Measurements from ENCODE around the gene CHRD.

Gene CHRD

GRCh38 chr3:184347321-184348056 lies 32.4 kb upstream of the CHRD start:
- DNase-seq, result no peak

GRCh38 chr3:184348057-184348382 lies 31.8 kb upstream of the CHRD start:
- no peak for DNase-seq

GRCh38 chr3:184349563-184350470 lies 30.0 kb upstream of the CHRD start:
- DNase-seq, result no peak

GRCh38 chr3:184350618-184351017 lies 29.2 kb upstream of the CHRD start:
- no peak for DNase-seq

GRCh38 chr3:184351511-184352148 lies 28.2 kb upstream of the CHRD start:
- no peak for DNase-seq

- no peak for DNase-seq
These were observed 27.6 kb upstream of the CHRD start for GRCh38 chr3:184352149-184352785.

- no peak for DNase-seq
These were observed 26.8 kb upstream of the CHRD start for GRCh38 chr3:184352897-184353545.

- DNase-seq, result no peak
These were observed 26.3 kb upstream of the CHRD start for GRCh38 chr3:184353546-184353941.

GRCh38 chr3:184354121-184354728 lies 25.6 kb upstream of the CHRD start:
- DNase-seq, result no peak

GRCh38 chr3:184354754-184355153 lies 25.1 kb upstream of the CHRD start:
- DNase-seq, result no peak

GRCh38 chr3:184355261-184356040 lies 24.4 kb upstream of the CHRD start:
- DNase-seq, result no peak

- DNase-seq, result no peak
These were observed 22.4 kb upstream of the CHRD start for GRCh38 chr3:184357248-184358123.

- no peak for DNase-seq
These were observed 21.6 kb upstream of the CHRD start for GRCh38 chr3:184358124-184358767.

GRCh38 chr3:184358921-184359350 lies 20.9 kb upstream of the CHRD start:
- DNase-seq, result no peak

GRCh38 chr3:184359610-184360009 lies 20.2 kb upstream of the CHRD start:
- no peak for DNase-seq

- no peak for DNase-seq
These were observed 19.6 kb upstream of the CHRD start for GRCh38 chr3:184360070-184360928.

- DNase-seq, result no peak
These were observed 18.8 kb upstream of the CHRD start for GRCh38 chr3:184360929-184361531.

GRCh38 chr3:184361532-184361931 lies 18.3 kb upstream of the CHRD start, which contains the start of the genes CLCN2 and POLR2H:
TSS of gene CLCN2 (minus strand) at chr3:184361605. CDS start at chr3:184361479, 126 bp downstream.
TSS of gene POLR2H (plus strand) at chr3:184361710. CDS start at chr3:184363493, 1,783 bp downstream.
- DNase-seq, result no peak

All from NCI-H2081 treated with DMSO at 0.1 percent for 48 hours (cell line).